DOHH2 (cell line): Measurements from ENCODE around the gene CUL9.

ENCODE experiments used
- H3F3A ChIP-seq: fragments of 200-600 bp; sonication (generic), shearing (Covaris generic); 2 replicates; pipeline ENCODE4 v1.6.0; 2016; ENCODE audit warnings: antibody characterized with exemption, mild to moderate bottlenecking; ENCODE audit not compliant: control insufficient read depth, insufficient read depth
- H3K27ac ChIP-seq: fragments of 200-600 bp; sonication (generic); 2 replicates; pipeline ENCODE4 v1.5.1; 2014; ENCODE audit warnings: low read depth, mild to moderate bottlenecking, low read length, moderate library complexity
- H3K27me3 ChIP-seq: fragments of 200-600 bp; sonication (generic); 2 replicates; pipeline ENCODE4 v1.6.1; 2014; ENCODE audit warnings: mild to moderate bottlenecking, low read length, mixed read lengths; ENCODE audit not compliant: control insufficient read depth
- H3K36me3 ChIP-seq: fragments of 200-600 bp; sonication (generic); 2 replicates; pipeline ENCODE4 v1.6.1; 2014; ENCODE audit warnings: mild to moderate bottlenecking, low read length, moderate library complexity, mixed read lengths; ENCODE audit not compliant: control insufficient read depth
- H3K4me1 ChIP-seq: fragments of 200-600 bp; sonication (generic); 2 replicates; pipeline ENCODE4 v1.6.1; 2014; ENCODE audit warnings: mild to moderate bottlenecking, low read length, mixed read lengths; ENCODE audit not compliant: control insufficient read depth
- H3K4me2 ChIP-seq: fragments of 200-600 bp; sonication (generic); 2 replicates; pipeline ENCODE4 v1.6.0; 2014; ENCODE audit warnings: mild to moderate bottlenecking, low read length, moderate library complexity
- H3K4me3 ChIP-seq: fragments of 200-600 bp; sonication (generic); 2 replicates; pipeline ENCODE4 v1.5.1; 2014; ENCODE audit warnings: mild to moderate bottlenecking, low read length, mixed read lengths
- H3K79me2 ChIP-seq: fragments of 200-600 bp; sonication (generic); 2 replicates; pipeline ENCODE4 v1.6.1; 2014; ENCODE audit warnings: mild to moderate bottlenecking, low read length, mixed read lengths; ENCODE audit not compliant: control insufficient read depth
- H3K9me2 ChIP-seq: fragments of 200-600 bp; sonication (generic); replicated peaks from 2 replicates; pipeline ENCODE4 v1.6.1; 2014; ENCODE audit warnings: mild to moderate bottlenecking, low read length, mixed read lengths; ENCODE audit not compliant: control insufficient read depth
- H3K9me3 ChIP-seq: fragments of 200-600 bp; sonication (generic); 2 replicates; pipeline ENCODE4 v1.6.1; 2014; ENCODE audit warnings: antibody characterized with exemption, low read length, mixed read lengths; ENCODE audit not compliant: control insufficient read depth, insufficient read depth
- H4K20me1 ChIP-seq: fragments of 200-600 bp; sonication (generic); 2 replicates; pipeline ENCODE4 v1.6.0; 2014; ENCODE audit warnings: low read depth, mild to moderate bottlenecking, antibody characterized with exemption, low read length, moderate library complexity; ENCODE audit not compliant: control insufficient read depth, insufficient read depth
- CTCF ChIP-seq: fragments of 200-600 bp; sonication (generic); IDR thresholded peaks from one replicate; pipeline ENCODE4 v1.5.1; 2014; ENCODE audit warnings: antibody characterized with exemption, mild to moderate bottlenecking, low read depth, low read length; ENCODE audit not compliant: poor library complexity, severe bottlenecking
- EZH2phosphoT487 ChIP-seq: fragments of 200-600 bp; sonication (generic); IDR thresholded peaks from 2 replicates; pipeline ENCODE4 v1.6.1; 2017; ENCODE audit warnings: borderline replicate concordance, mild to moderate bottlenecking, antibody characterized with exemption, low read length, moderate library complexity, mixed read lengths

The CUL9 gene

DNA sequence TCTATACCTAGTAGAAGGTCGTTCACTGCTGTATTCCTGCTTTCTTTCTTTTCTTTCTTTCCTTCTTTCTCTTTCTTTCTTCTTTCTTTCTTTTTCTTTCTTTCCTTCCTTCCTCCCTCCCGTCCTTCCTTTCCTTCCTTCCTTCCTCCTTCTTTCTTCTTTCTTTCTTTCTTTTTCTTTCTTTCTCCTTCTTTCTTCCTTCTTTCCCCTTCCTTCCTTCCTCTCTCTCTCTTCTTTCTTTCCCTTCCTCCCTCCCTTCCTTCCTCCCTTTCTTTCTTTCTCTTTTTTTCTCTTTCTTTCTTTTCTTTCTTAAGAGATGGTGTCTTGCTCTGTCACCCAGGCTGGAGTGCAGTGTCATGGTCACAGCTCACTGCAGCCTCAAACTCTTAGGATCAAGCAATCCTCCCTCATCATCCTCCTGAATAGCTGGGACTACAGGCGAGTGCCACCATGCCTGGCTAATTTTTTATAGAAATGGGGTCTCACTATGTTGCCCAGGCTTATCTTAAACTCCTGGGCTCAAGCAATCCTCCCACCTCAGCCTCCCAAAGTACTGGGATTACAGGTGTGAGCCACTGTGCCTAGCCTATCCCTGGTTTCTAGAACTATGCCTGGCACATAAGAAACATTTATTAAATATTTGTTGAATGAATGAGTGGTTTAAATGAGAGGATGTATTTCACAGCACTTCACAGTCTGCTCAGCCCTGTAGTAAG, 49.9 kb downstream of the CUL9 start:
- Histone ChIP-seq H3K27me3 (peaks cover 2% of the 10 kb centered on the region; the same call in 1 of the 2 replicates), H3K27ac (no peak overlapping the region), H3K36me3 (peaks cover 12% of the 10 kb centered on the region), H3K4me3 (no peak overlapping the region), H3K79me2 (peaks cover 25% of the 10 kb centered on the region), H3K9me2 (no peaks in the 10 kb centered on the region), H3K9me3 (no peaks in the 10 kb centered on the region), H4K20me1 (no peaks in the 10 kb centered on the region), H3K4me1 (peaks cover 26% of the 10 kb centered on the region), H3F3A (no peaks in the 10 kb centered on the region), H3K4me2 (no peak overlapping the region)
- no peak for TF ChIP-seq CTCF
- TF ChIP-seq EZH2phosphoT487 = no peak

DNA sequence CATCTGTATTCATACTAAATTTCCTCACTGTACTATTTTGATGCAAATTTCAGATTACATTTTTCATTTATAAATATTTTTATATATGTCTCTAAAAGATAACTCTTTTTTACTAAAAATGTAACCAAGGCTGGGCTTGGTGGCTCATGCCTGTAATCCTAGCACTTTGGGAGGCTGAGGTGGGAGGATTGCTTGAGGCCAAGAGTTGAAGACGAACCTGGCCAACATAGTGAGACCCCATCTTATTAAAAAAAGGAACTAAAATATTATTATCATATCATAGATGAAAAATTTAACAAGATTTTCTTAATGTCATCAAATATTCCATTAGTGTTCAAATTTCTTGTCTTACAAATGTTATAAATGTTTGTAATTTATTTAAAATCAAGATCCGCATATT, 53.8 kb downstream of the CUL9 start:
- H3K9me3 ChIP-seq = peaks cover 5% of the 10 kb centered on the region; the same call in 1 of the 2 replicates
- no peaks in the 10 kb centered on the region for H3F3A ChIP-seq
- H3K4me3 ChIP-seq = no peak overlapping the region
- no peaks in the 10 kb centered on the region for H3K36me3 ChIP-seq
- no peaks in the 10 kb centered on the region for H3K9me2 ChIP-seq
- H3K27ac ChIP-seq = no peak overlapping the region
- TF ChIP-seq EZH2phosphoT487 = no peak
- TF ChIP-seq CTCF = no peak
- no peaks in the 10 kb centered on the region for H3K79me2 ChIP-seq
- H3K4me1 ChIP-seq = no peaks in the 10 kb centered on the region; the same call in 1 of the 2 replicates
- H3K27me3 ChIP-seq = peaks cover 6% of the 10 kb centered on the region
- H3K4me2 ChIP-seq = no peak overlapping the region
- H4K20me1 ChIP-seq = no peaks in the 10 kb centered on the region

DNA sequence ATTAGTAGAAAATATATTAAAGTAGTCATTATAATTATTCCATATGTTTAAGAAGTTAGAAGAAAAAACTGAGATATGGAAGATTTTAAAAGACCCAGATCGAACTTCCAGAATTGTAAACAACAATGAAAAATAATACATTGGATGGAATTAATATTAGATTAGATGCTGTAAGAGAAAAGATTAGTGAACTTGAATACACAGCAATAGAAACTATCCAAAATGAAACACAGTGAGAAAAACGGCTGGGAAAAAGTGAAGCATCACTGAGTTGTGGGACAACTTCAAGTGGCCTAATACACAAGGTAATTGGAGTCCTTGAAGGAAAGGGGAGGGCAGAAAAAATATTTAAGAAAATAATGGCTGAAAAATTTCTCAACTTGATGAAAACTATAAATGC, 57.1 kb downstream of the CUL9 start:
- TF ChIP-seq EZH2phosphoT487 (no peak), CTCF (no peak)
- no peaks in the 10 kb centered on the region for H3K9me2 ChIP-seq

More for the DNA sequence above, 57.1 kb downstream of the CUL9 start:
- H3K27me3 ChIP-seq = peaks cover 33% of the 10 kb centered on the region
- H4K20me1 ChIP-seq = no peaks in the 10 kb centered on the region
- no peak overlapping the region for H3K27ac ChIP-seq
- H3K4me1 ChIP-seq = no peaks in the 10 kb centered on the region
- no peak overlapping the region for H3K4me2 ChIP-seq
- H3K79me2 ChIP-seq = no peaks in the 10 kb centered on the region
- no peaks in the 10 kb centered on the region for H3F3A ChIP-seq
- no peaks in the 10 kb centered on the region for H3K36me3 ChIP-seq
- H3K4me3 ChIP-seq = no peak overlapping the region
- H3K9me3 ChIP-seq = peaks cover 5% of the 10 kb centered on the region; the same call in 1 of the 2 replicates
